ENCODE data around the gene GRM8.

The GRM8 gene

GRCh38 chr7:127152423-127152822 lies 100.3 kb downstream of the GRM8 start:
- FAIRE-seq (no peak), DNase-seq (ENCODE audit: insufficient read length, low spot score) (no peak)

- FAIRE-seq (no peak), DNase-seq (ENCODE audit: insufficient read length, low spot score) (no peak)
These were observed 101.4 kb downstream of the GRM8 start for GRCh38 chr7:127151379-127151778.

GRCh38 chr7:127150543-127150942 lies 102.2 kb downstream of the GRM8 start:
- DNase-seq (ENCODE audit: insufficient read length, low spot score) (no peak), FAIRE-seq (no peak)

GRCh38 chr7:127146746-127147536 lies 105.8 kb downstream of the GRM8 start:
- FAIRE-seq (no peak), DNase-seq (ENCODE audit: insufficient read length, low spot score) (no peak)

- DNase-seq (ENCODE audit: insufficient read length, low spot score): no peak
- FAIRE-seq: no peak
These were observed 115.6 kb downstream of the GRM8 start for GRCh38 chr7:127137146-127137545.

GRCh38 chr7:127135871-127136485 lies 116.8 kb downstream of the GRM8 start:
- FAIRE-seq: no peak
- no peak for DNase-seq (ENCODE audit: insufficient read length, low spot score)

- FAIRE-seq: no peak
- DNase-seq (ENCODE audit: insufficient read length, low spot score): no peak
These were observed 129.5 kb downstream of the GRM8 start for GRCh38 chr7:127123220-127123619.

GRCh38 chr7:127119517-127119916 lies 133.2 kb downstream of the GRM8 start:
- DNase-seq (ENCODE audit: insufficient read length, low spot score) (no peak), FAIRE-seq (no peak)

GRCh38 chr7:127114742-127115265 lies 137.9 kb downstream of the GRM8 start:
- no peak for FAIRE-seq

GRCh38 chr7:127107601-127108007 lies 145.1 kb downstream of the GRM8 start:
- peak; percentile 11 for DNase-seq (ENCODE audit: insufficient read length, low spot score)
- no peak for FAIRE-seq

More at GRCh38 chr7:127114742-127115265, 137.9 kb downstream of the GRM8 start:
- DNase-seq (ENCODE audit: insufficient read length, low spot score): no peak

GRCh38 chr7:127093340-127093739 lies 159.4 kb downstream of the GRM8 start:
- FAIRE-seq (no peak), DNase-seq (ENCODE audit: insufficient read length, low spot score) (no peak)

GRCh38 chr7:127091620-127092019 lies 161.1 kb downstream of the GRM8 start:
- DNase-seq (ENCODE audit: insufficient read length, low spot score): no peak
- no peak for FAIRE-seq

- DNase-seq (ENCODE audit: insufficient read length, low spot score) (no peak), FAIRE-seq (no peak)
These were observed 163.6 kb downstream of the GRM8 start for GRCh38 chr7:127089146-127089545.

- DNase-seq (ENCODE audit: insufficient read length, low spot score): no peak
These were observed 171.2 kb downstream of the GRM8 start for GRCh38 chr7:127081539-127081938.

GRCh38 chr7:127080576-127080975 lies 172.2 kb downstream of the GRM8 start:
- DNase-seq (ENCODE audit: insufficient read length, low spot score) (no peak), FAIRE-seq (no peak)

More at GRCh38 chr7:127081539-127081938, 171.2 kb downstream of the GRM8 start:
- FAIRE-seq: no peak

- no peak for FAIRE-seq
- DNase-seq (ENCODE audit: insufficient read length, low spot score): no peak
These were observed 185.8 kb downstream of the GRM8 start for GRCh38 chr7:127066974-127067373.

- FAIRE-seq: no peak
- no peak for DNase-seq (ENCODE audit: insufficient read length, low spot score)
These were observed 193.3 kb downstream of the GRM8 start for GRCh38 chr7:127059475-127059874.

- DNase-seq (ENCODE audit: insufficient read length, low spot score) (no peak), FAIRE-seq (no peak)
These were observed 194.8 kb downstream of the GRM8 start for GRCh38 chr7:127057918-127058317.

GRCh38 chr7:127056202-127056601 lies 196.5 kb downstream of the GRM8 start:
- FAIRE-seq (no peak), DNase-seq (ENCODE audit: insufficient read length, low spot score) (no peak)

- DNase-seq (ENCODE audit: insufficient read length, low spot score) (no peak), FAIRE-seq (no peak)
These were observed 205.2 kb downstream of the GRM8 start for GRCh38 chr7:127047521-127047920.

- no peak for DNase-seq (ENCODE audit: insufficient read length, low spot score)
- FAIRE-seq: no peak
These were observed 210.9 kb downstream of the GRM8 start for GRCh38 chr7:127041689-127042452.
